Cardiac septum (tissue), 1 donor: ENCODE data around the gene TAF11L8. TPM values are rescaled to one million over a fixed set of nuclear protein-coding genes. Genes with fewer than 3 reads are reported as not detected.
"Not testable (repeated sequence)": the region's sequence is repeated elsewhere in the genome, so short reads cannot be mapped to it uniquely, and the experiment has no call there.

Experiments used
- DNase-seq: peaks from one replicate; pipeline ENCODE4 v3.0.0-alpha.2; 2020; ENCODE audit warnings: low spot score
- intact Hi-C: fragments of 100-400 bp; cut with DNase I; formaldehyde crosslinking; loops from one replicate; pipeline ENCODE4 v1.14.0; 2022
- long read RNA-seq: library from polyadenylated mRNA; unstranded; transcript quantifications from one replicate; pipeline ENCODE4 v2.0.0, GENCODE V29; 2021
- total RNA-seq: library from RNA; stranded (reverse); fragmentation: NEBNext Ultra II Directional; extraction: Animal tissue kit (Norgen Biotek cat#: 25700); gene quantifications from one replicate; pipeline ENCODE4 v1.2.1, GENCODE V29; 2021
- donor health status: DM: no; HTN: no; CAD: no.

Gene TAF11L8
- not detected for total RNA-seq
- long read RNA-seq, result 0 reads

- intact Hi-C loops, DNase-seq: not testable (repeated sequence)
Measured at GRCh38 chr5:17590860-17591259, at the start of gene TAF11L8. TSS of gene TAF11L8 (minus strand) at chr5:17590960.

GRCh38 chr5:17634160-17634559, 43.4 kb upstream of the TAF11L8 start, which contains the start of gene TAF11L14:
TSS of gene TAF11L14 (plus strand) at chr5:17634460.
- DNase-seq, result no peak
- intact Hi-C loops, result no loop called here

- intact Hi-C loops, DNase-seq: not testable (repeated sequence)
Measured at GRCh38 chr5:17631788-17632187, 41.0 kb upstream of the TAF11L8 start, which contains the start of gene TAF11L13. TSS of gene TAF11L13 (plus strand) at chr5:17632088.

- intact Hi-C loops, result no loop called here
- no peak for DNase-seq
Measured at GRCh38 chr5:17625686-17626085, 34.9 kb upstream of the TAF11L8 start.

GRCh38 chr5:17620627-17621026, 29.9 kb upstream of the TAF11L8 start:
- no peak for DNase-seq
- intact Hi-C loops, result no loop called here

- intact Hi-C loops, result no loop called here
- no peak for DNase-seq
Measured at GRCh38 chr5:17619354-17619753, 28.6 kb upstream of the TAF11L8 start.

GRCh38 chr5:17614872-17615605, 24.3 kb upstream of the TAF11L8 start:
- no peak for DNase-seq
- intact Hi-C loops, result no loop called here

- intact Hi-C loops, DNase-seq: not testable (repeated sequence)
Measured at GRCh38 chr5:17610092-17610491, 19.3 kb upstream of the TAF11L8 start, which contains the start of gene TAF11L12. TSS of gene TAF11L12 (plus strand) at chr5:17610392.

GRCh38 chr5:17607461-17607860, 16.7 kb upstream of the TAF11L8 start:
- DNase-seq, intact Hi-C loops: not testable (repeated sequence)

- intact Hi-C loops, result no loop called here
- DNase-seq, result no peak
Measured at GRCh38 chr5:17604951-17605350, 14.2 kb upstream of the TAF11L8 start.

- DNase-seq, intact Hi-C loops: not testable (repeated sequence)
Measured at GRCh38 chr5:17603880-17604279, 13.1 kb upstream of the TAF11L8 start, which contains the start of gene TAF11L11. TSS of gene TAF11L11 (plus strand) at chr5:17604183.

GRCh38 chr5:17597728-17598127, 7.0 kb upstream of the TAF11L8 start, which contains the start of gene TAF11L10:
TSS of gene TAF11L10 (minus strand) at chr5:17597828.
- DNase-seq, intact Hi-C loops: not testable (repeated sequence)

GRCh38 chr5:17594255-17594654, 3.5 kb upstream of the TAF11L8 start, which contains the start of gene TAF11L9:
TSS of gene TAF11L9 (minus strand) at chr5:17594394.
- intact Hi-C loops, DNase-seq: not testable (repeated sequence)

- intact Hi-C loops, DNase-seq: not testable (repeated sequence)
Measured at GRCh38 chr5:17585658-17586057, 5.1 kb downstream of the TAF11L8 start, which contains the start of gene TAF11L7. TSS of gene TAF11L7 (minus strand) at chr5:17585758.

Other genes with a start within 250 kb of the TAF11L8 start
- not detected for gene TAF11L2, start 92.7 kb downstream of the TAF11L8 start, total RNA-seq
- not detected for gene TAF11L3, start 72.6 kb downstream of the TAF11L8 start, total RNA-seq
- gene TAF11L4, start 69.2 kb downstream of the TAF11L8 start, total RNA-seq, result not detected
- gene TAF11L5, start 65.7 kb downstream of the TAF11L8 start, total RNA-seq, result not detected
- not detected for gene TAF11L6, start 62.3 kb downstream of the TAF11L8 start, total RNA-seq
- gene TAF11L7, start 5.2 kb downstream of the TAF11L8 start, total RNA-seq, result not detected
- gene TAF11L9, start 3.4 kb upstream of the TAF11L8 start, total RNA-seq, result not detected
- gene TAF11L10, start 6.9 kb upstream of the TAF11L8 start, total RNA-seq, result not detected
- gene TAF11L11, start 13.2 kb upstream of the TAF11L8 start, total RNA-seq, result not detected
- not detected for gene TAF11L12, start 19.4 kb upstream of the TAF11L8 start, total RNA-seq
- gene TAF11L13, start 41.1 kb upstream of the TAF11L8 start, total RNA-seq, result not detected
- not detected for gene TAF11L14, start 43.5 kb upstream of the TAF11L8 start, total RNA-seq